SU-DHL-6 (cell line): ENCODE data around the gene TSPAN4.

Experiments used
- CTCF ChIP-seq: fragments of 200-600 bp; sonication (generic); IDR thresholded peaks from one replicate; pipeline ENCODE4 v1.5.1; 2017; ENCODE audit warnings: antibody characterized with exemption, mild to moderate bottlenecking, low read length, moderate library complexity; ENCODE audit not compliant: insufficient read depth, poor library complexity, severe bottlenecking
- EZH2phosphoT487 ChIP-seq: fragments of 200-600 bp; sonication (generic), shearing (Covaris generic); conservative IDR thresholded peaks from 2 replicates; pipeline ENCODE4 v1.6.1; 2018; ENCODE audit warnings: mild to moderate bottlenecking, antibody characterized with exemption, low read length, moderate library complexity, mixed read lengths

- TF ChIP-seq CTCF: no peak
- no peak for TF ChIP-seq EZH2phosphoT487
Observed at GRCh38 chr11:844693-845644, 2.3 kb downstream of the TSPAN4 start.
